Loucy (cell line): ENCODE data around the gene APBA3.

Experiments used
- H2AFZ ChIP-seq: fragments of 200-600 bp; sonication (generic); 2 replicates; pipeline ENCODE4 v1.6.0; 2016; ENCODE audit warnings: antibody characterized with exemption, mild to moderate bottlenecking, low read length, moderate library complexity
- H3F3A ChIP-seq: fragments of 200-600 bp; 2 replicates; pipeline ENCODE4 v1.6.0; 2016; ENCODE audit warnings: antibody characterized with exemption, low read depth, mild to moderate bottlenecking
- H3K27me3 ChIP-seq: fragments of 200-600 bp; sonication (generic); 2 replicates; pipeline ENCODE4 v1.6.1; 2014; ENCODE audit warnings: low read length, mild to moderate bottlenecking; ENCODE audit not compliant: insufficient read depth, poor library complexity, severe bottlenecking
- H3K36me3 ChIP-seq: fragments of 200-600 bp; sonication (generic); 2 replicates; pipeline ENCODE4 v1.6.1; 2016; ENCODE audit warnings: low read length; ENCODE audit not compliant: insufficient read depth
- H3K4me1 ChIP-seq: fragments of 200-600 bp; sonication (generic); 2 replicates; pipeline ENCODE4 v1.5.1; 2014; ENCODE audit warnings: low read length, mild to moderate bottlenecking; ENCODE audit not compliant: insufficient read depth, poor library complexity, severe bottlenecking
- H3K4me2 ChIP-seq: fragments of 200-600 bp; sonication (generic); 2 replicates; pipeline ENCODE4 v1.6.0; 2014; ENCODE audit warnings: antibody characterized with exemption, low read length, low read depth, mild to moderate bottlenecking; ENCODE audit not compliant: poor library complexity, severe bottlenecking
- H3K4me3 ChIP-seq: fragments of 200-600 bp; sonication (generic); 2 replicates; pipeline ENCODE4 v1.5.1; 2014; ENCODE audit warnings: low read length, mild to moderate bottlenecking, mixed read lengths; ENCODE audit not compliant: poor library complexity, severe bottlenecking
- H3K79me2 ChIP-seq: fragments of 200-600 bp; sonication (generic); 2 replicates; pipeline ENCODE4 v1.6.1; 2014; ENCODE audit warnings: low read length; ENCODE audit not compliant: insufficient read depth
- H3K9ac ChIP-seq: fragments of 200-600 bp; sonication (generic); 2 replicates; pipeline ENCODE4 v1.6.0; 2014; ENCODE audit warnings: mild to moderate bottlenecking, low read depth, low read length, moderate library complexity; ENCODE audit not compliant: poor library complexity, severe bottlenecking
- H3K9me2 ChIP-seq: fragments of 200-600 bp; sonication (generic); replicated peaks from 2 replicates; pipeline ENCODE4 v1.6.1; 2016; ENCODE audit warnings: low read depth, low read length, mixed read lengths
- H3K9me3 ChIP-seq: fragments of 200-600 bp; sonication (generic); 2 replicates; pipeline ENCODE4 v1.6.1; 2014; ENCODE audit warnings: mild to moderate bottlenecking, antibody characterized with exemption, low read length, low read depth; ENCODE audit not compliant: insufficient read depth
- H4K20me1 ChIP-seq: fragments of 200-600 bp; sonication (generic); 2 replicates; pipeline ENCODE4 v1.6.0; 2014; ENCODE audit warnings: antibody characterized with exemption, low read length, mild to moderate bottlenecking; ENCODE audit not compliant: insufficient read depth, poor library complexity, severe bottlenecking
- CTCF ChIP-seq: fragments of 200-600 bp; sonication (generic); conservative IDR thresholded peaks from 2 replicates; pipeline ENCODE4 v1.5.1; 2014; ENCODE audit warnings: mild to moderate bottlenecking, antibody characterized with exemption, low read length
- EZH2phosphoT487 ChIP-seq: fragments of 200-600 bp; IDR thresholded peaks from 2 replicates; pipeline ENCODE4 v1.6.1; 2018; ENCODE audit warnings: antibody characterized with exemption, mild to moderate bottlenecking, moderate library complexity, borderline replicate concordance

APBA3 gene

GRCh38 chr19:3719868-3720267 lies 41.6 kb downstream of the APBA3 start:
- Histone ChIP-seq H3K4me1 (peaks cover 9% of the 10 kb centered on the region), H3K36me3 (no peaks in the 10 kb centered on the region), H3K27me3 (no peaks in the 10 kb centered on the region), H3F3A (no peaks in the 10 kb centered on the region), H3K4me3 (no peak overlapping the region), H3K9me2 (no peaks in the 10 kb centered on the region), H2AFZ (no peak overlapping the region), H3K4me2 (no peak overlapping the region), H4K20me1 (no peaks in the 10 kb centered on the region), H3K9ac (no peak overlapping the region), H3K9me3 (no peaks in the 10 kb centered on the region), H3K79me2 (no peaks in the 10 kb centered on the region)
- TF ChIP-seq EZH2phosphoT487 (no peak), CTCF (no peak)

GRCh38 chr19:3716147-3716668 lies 45.3 kb downstream of the APBA3 start:
- TF ChIP-seq CTCF (no peak), EZH2phosphoT487 (no peak)
- Histone ChIP-seq H3K9me2 (no peaks in the 10 kb centered on the region), H3F3A (no peaks in the 10 kb centered on the region), H3K4me3 (no peak overlapping the region), H3K9ac (no peak overlapping the region), H3K4me2 (no peak overlapping the region), H3K79me2 (no peaks in the 10 kb centered on the region), H2AFZ (no peak overlapping the region), H3K9me3 (no peaks in the 10 kb centered on the region), H4K20me1 (no peaks in the 10 kb centered on the region), H3K36me3 (no peaks in the 10 kb centered on the region), H3K27me3 (no peaks in the 10 kb centered on the region), H3K4me1 (no peaks in the 10 kb centered on the region)

- Histone ChIP-seq H3K4me2 (no peak overlapping the region), H3K4me1 (no peaks in the 10 kb centered on the region), H3K79me2 (no peaks in the 10 kb centered on the region), H3K9ac (no peak overlapping the region), H4K20me1 (no peaks in the 10 kb centered on the region), H3K4me3 (no peak overlapping the region), H3K36me3 (no peaks in the 10 kb centered on the region), H3K9me3 (no peaks in the 10 kb centered on the region), H3K9me2 (no peaks in the 10 kb centered on the region), H3K27me3 (no peaks in the 10 kb centered on the region), H3F3A (no peaks in the 10 kb centered on the region), H2AFZ (no peak overlapping the region; the same call in 1 of the 2 replicates)
- TF ChIP-seq CTCF, result no peak
- TF ChIP-seq EZH2phosphoT487, result no peak
Observed at GRCh38 chr19:3712663-3713611, 48.6 kb downstream of the APBA3 start.
